DND-41 (cell line): Measurements from ENCODE around the gene DOK6.
"Not testable (repeated sequence)": the region's sequence is repeated elsewhere in the genome, so short reads cannot be mapped to it uniquely, and the experiment has no call there.

ENCODE experiments used
- ATAC-seq: fragments of 200-7000 bp; cut with Tn5 transposase; 3 replicates; pipeline ENCODE4 v1.9.1; 2021; ENCODE audit warnings: low read depth; ENCODE audit not compliant: insufficient read depth
- DNase-seq: peaks from one replicate; pipeline ENCODE4 v3.0.0-alpha.2; 2020
- H2AFZ ChIP-seq: 2 replicates; pipeline ENCODE4 v1.6.0; 2012; ENCODE audit warnings: low read depth, low read length
- H3K27ac ChIP-seq: 2 replicates; pipeline ENCODE4 v1.5.1; 2012; ENCODE audit warnings: low read length, inconsistent platforms
- H3K27me3 ChIP-seq: fragments of 200-600 bp; sonication (generic); 2 replicates; pipeline ENCODE4 v1.6.0; 2012; ENCODE audit warnings: low read length, mild to moderate bottlenecking, inconsistent platforms; ENCODE audit not compliant: insufficient read depth, poor library complexity
- H3K36me3 ChIP-seq: 2 replicates; pipeline ENCODE4 v1.5.1; 2012; ENCODE audit warnings: low read length, inconsistent platforms; ENCODE audit not compliant: insufficient read depth
- H3K4me1 ChIP-seq: 2 replicates; pipeline ENCODE4 v1.5.1; 2012; ENCODE audit warnings: mild to moderate bottlenecking, low read length; ENCODE audit not compliant: insufficient read depth
- H3K4me2 ChIP-seq: 2 replicates; pipeline ENCODE4 v1.6.0; 2012; ENCODE audit warnings: mild to moderate bottlenecking, moderate library complexity, low read length, inconsistent platforms; ENCODE audit not compliant: insufficient read depth
- H3K4me3 ChIP-seq, 2 experiments: fragments of 200-600 bp in 1 of 2; shearing (Covaris generic) in 1 of 2; 2 replicates each; pipeline ENCODE4 v1.5.1; 2012 to 2016; ENCODE audit warnings: inconsistent platforms in 2 of 2, low read length in 2 of 2, mild to moderate bottlenecking in 2 of 2, low read depth in 1 of 2, moderate library complexity in 1 of 2
- H3K79me2 ChIP-seq: 2 replicates; pipeline ENCODE4 v1.6.0; 2012; ENCODE audit warnings: low read length, inconsistent platforms; ENCODE audit not compliant: insufficient read depth
- H3K9ac ChIP-seq: 2 replicates; pipeline ENCODE4 v1.6.0; 2012; ENCODE audit warnings: low read depth, mild to moderate bottlenecking, inconsistent platforms, low read length, moderate library complexity
- H3K9me3 ChIP-seq: 2 replicates; pipeline ENCODE4 v1.5.1; 2012; ENCODE audit warnings: low read length, moderate library complexity, mild to moderate bottlenecking, inconsistent platforms; ENCODE audit not compliant: insufficient read depth, severe bottlenecking
- H4K20me1 ChIP-seq: 2 replicates; pipeline ENCODE4 v1.6.0; 2012; ENCODE audit warnings: low read length; ENCODE audit not compliant: insufficient read depth
- CTCF ChIP-seq: IDR thresholded peaks from 2 replicates; pipeline ENCODE4 v1.5.1; 2012; ENCODE audit warnings: borderline replicate concordance, low read length, moderate library complexity, mild to moderate bottlenecking; ENCODE audit not compliant: poor library complexity, severe bottlenecking; ENCODE audit errors: extremely low read depth
- EZH2 ChIP-seq: IDR thresholded peaks from 3 replicates; pipeline ENCODE4 v1.6.1; 2012; ENCODE audit warnings: borderline replicate concordance, low read depth, mild to moderate bottlenecking, moderate library complexity, low read length, inconsistent platforms; ENCODE audit not compliant: severe bottlenecking

Gene DOK6

GRCh38 chr18:69845593-69846506 lies 445.2 kb downstream of the DOK6 start:
- H2AFZ ChIP-seq = no peak overlapping the region
- ATAC-seq (no peak), DNase-seq (no peak)
- no peaks in the 10 kb centered on the region for H3K9me3 ChIP-seq
- H3K4me3 ChIP-seq = no peak overlapping the region
- H3K4me1 ChIP-seq = no peaks in the 10 kb centered on the region
- H4K20me1 ChIP-seq = no peaks in the 10 kb centered on the region
- TF ChIP-seq CTCF (peak; percentile 23), EZH2 (no peak)
- H3K79me2 ChIP-seq = no peaks in the 10 kb centered on the region
- no peak overlapping the region for H3K4me2 ChIP-seq
- H3K9ac ChIP-seq = no peak overlapping the region
- no peak overlapping the region for H3K27ac ChIP-seq
- no peaks in the 10 kb centered on the region for H3K27me3 ChIP-seq
- no peaks in the 10 kb centered on the region for H3K36me3 ChIP-seq

GRCh38 chr18:69853051-69853450 lies 452.4 kb downstream of the DOK6 start:
- no peaks in the 10 kb centered on the region for H3K27me3 ChIP-seq
- no peaks in the 10 kb centered on the region for H4K20me1 ChIP-seq
- TF ChIP-seq CTCF (no peak), EZH2 (no peak)
- H3K36me3 ChIP-seq = no peaks in the 10 kb centered on the region
- DNase-seq = no peak
- no peak overlapping the region for H3K4me3 ChIP-seq
- H3K4me2 ChIP-seq = no peak overlapping the region
- H2AFZ ChIP-seq = no peak overlapping the region
- no peak for ATAC-seq
- H3K27ac ChIP-seq = no peak overlapping the region
- no peaks in the 10 kb centered on the region for H3K4me1 ChIP-seq
- no peaks in the 10 kb centered on the region for H3K79me2 ChIP-seq
- no peaks in the 10 kb centered on the region for H3K9me3 ChIP-seq
- H3K9ac ChIP-seq = no peak overlapping the region

GRCh38 chr18:69854455-69854854 lies 453.8 kb downstream of the DOK6 start:
- Histone ChIP-seq H3K9ac (no peak overlapping the region), H3K4me1 (no peaks in the 10 kb centered on the region), H3K4me2 (no peak overlapping the region), H3K27ac (no peak overlapping the region), H3K9me3 (no peaks in the 10 kb centered on the region), H2AFZ (no peak overlapping the region), H3K4me3 (no peak overlapping the region), H3K79me2 (no peaks in the 10 kb centered on the region), H3K36me3 (no peaks in the 10 kb centered on the region), H3K27me3 (no peaks in the 10 kb centered on the region), H4K20me1 (no peaks in the 10 kb centered on the region)
- ATAC-seq (no peak), DNase-seq (no peak)
- TF ChIP-seq CTCF (no peak), EZH2 (no peak)

- no peaks in the 10 kb centered on the region for H3K79me2 ChIP-seq
- DNase-seq (no peak), ATAC-seq (no peak)
- H2AFZ ChIP-seq = no peak overlapping the region
- H4K20me1 ChIP-seq = no peaks in the 10 kb centered on the region
- H3K9ac ChIP-seq = no peak overlapping the region
- H3K27ac ChIP-seq = no peak overlapping the region
- no peak overlapping the region for H3K4me2 ChIP-seq
- no peaks in the 10 kb centered on the region for H3K4me1 ChIP-seq
- no peak for TF ChIP-seq CTCF
- no peak for TF ChIP-seq EZH2
- H3K36me3 ChIP-seq = no peaks in the 10 kb centered on the region
- H3K27me3 ChIP-seq = no peaks in the 10 kb centered on the region
- no peak overlapping the region for H3K4me3 ChIP-seq
- H3K9me3 ChIP-seq = no peaks in the 10 kb centered on the region
Measured at GRCh38 chr18:69858897-69859296, 458.2 kb downstream of the DOK6 start.

GRCh38 chr18:69864802-69865201 lies 464.1 kb downstream of the DOK6 start:
- H3K79me2 ChIP-seq, H2AFZ ChIP-seq, ATAC-seq, H3K4me1 ChIP-seq, H3K9me3 ChIP-seq, H3K27me3 ChIP-seq, H3K4me3 ChIP-seq, H3K27ac ChIP-seq, H3K4me2 ChIP-seq, H3K9ac ChIP-seq, DNase-seq, H4K20me1 ChIP-seq, H3K36me3 ChIP-seq: not testable (repeated sequence)
